ENCODE data around the gene CEP41.

GRCh38 chr7:130394421-130395195 lies 46.2 kb downstream of the CEP41 start:
- peak; percentile 35; the same call in 1 of the 2 replicates for TF ChIP-seq CTCF (IDR thresholded peaks at IDR 0.05; ENCODE audit: low read length)
- TF ChIP-seq EZH2 (IDR thresholded peaks at IDR 0.05; ENCODE audit: borderline replicate concordance, low read length) = no peak

Data from OCI-LY1 (cell line).